B cell (primary cell): ENCODE results near the gene NPAS1.

Experiments used
- EZH2 ChIP-seq: IDR thresholded peaks from 2 replicates; pipeline ENCODE4 v1.6.1; 2012; ENCODE audit warnings: borderline replicate concordance, low read depth, mild to moderate bottlenecking, moderate library complexity, low read length; ENCODE audit not compliant: insufficient read depth, poor library complexity, severe bottlenecking
- TF ChIP-seq, protein P1 (sequence below): fragments of 200-600 bp; IDR thresholded peaks from one replicate; pipeline ENCODE4 v1.8.0; 2022; ENCODE audit warnings: antibody characterized with exemption, mild to moderate bottlenecking

GRCh38 chr19:47035127-47036096 is 15.8 kb downstream of the NPAS1 start:
- TF ChIP-seq, protein P1, sequence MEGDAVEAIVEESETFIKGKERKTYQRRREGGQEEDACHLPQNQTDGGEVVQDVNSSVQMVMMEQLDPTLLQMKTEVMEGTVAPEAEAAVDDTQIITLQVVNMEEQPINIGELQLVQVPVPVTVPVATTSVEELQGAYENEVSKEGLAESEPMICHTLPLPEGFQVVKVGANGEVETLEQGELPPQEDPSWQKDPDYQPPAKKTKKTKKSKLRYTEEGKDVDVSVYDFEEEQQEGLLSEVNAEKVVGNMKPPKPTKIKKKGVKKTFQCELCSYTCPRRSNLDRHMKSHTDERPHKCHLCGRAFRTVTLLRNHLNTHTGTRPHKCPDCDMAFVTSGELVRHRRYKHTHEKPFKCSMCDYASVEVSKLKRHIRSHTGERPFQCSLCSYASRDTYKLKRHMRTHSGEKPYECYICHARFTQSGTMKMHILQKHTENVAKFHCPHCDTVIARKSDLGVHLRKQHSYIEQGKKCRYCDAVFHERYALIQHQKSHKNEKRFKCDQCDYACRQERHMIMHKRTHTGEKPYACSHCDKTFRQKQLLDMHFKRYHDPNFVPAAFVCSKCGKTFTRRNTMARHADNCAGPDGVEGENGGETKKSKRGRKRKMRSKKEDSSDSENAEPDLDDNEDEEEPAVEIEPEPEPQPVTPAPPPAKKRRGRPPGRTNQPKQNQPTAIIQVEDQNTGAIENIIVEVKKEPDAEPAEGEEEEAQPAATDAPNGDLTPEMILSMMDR = peak; percentile 97
- no peak for TF ChIP-seq EZH2
